Measurements from ENCODE around the gene FRAS1.

DNA sequence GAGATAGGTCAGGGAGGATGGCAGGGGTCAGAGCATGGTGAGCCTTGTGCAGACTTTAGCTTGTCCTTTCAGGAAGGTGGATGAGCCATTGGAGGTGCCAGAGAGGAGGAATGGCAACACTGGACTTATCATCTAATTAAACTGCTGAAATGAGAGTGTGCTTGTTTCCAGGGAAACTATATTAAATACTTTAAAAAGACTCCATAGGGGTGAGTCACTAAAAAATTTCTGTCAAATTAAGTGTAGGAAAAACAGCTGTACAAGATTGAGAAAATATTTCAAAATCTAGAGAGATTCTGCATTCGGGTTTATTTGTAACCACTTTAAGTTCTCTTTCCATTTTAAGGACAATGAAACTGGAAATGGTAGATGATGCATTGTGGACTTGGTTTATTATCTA lies 11.4 kb downstream of the FRAS1 start:
- no peak for TF ChIP-seq CTCF (IDR thresholded peaks at IDR 0.05)
- TF ChIP-seq POLR2A (IDR thresholded peaks at IDR 0.05): no peak

All from ovary (tissue), 3 donors.